ENCODE data around the gene ZFTA.
"Not testable (repeated sequence)": the region's sequence is repeated elsewhere in the genome, so short reads cannot be mapped to it uniquely, and the experiment has no call there.

Gene ZFTA

GRCh38 chr11:63783925-63784592 lies 15.5 kb upstream of the ZFTA start:
- POLR2A ChIA-PET, result no interaction called here
- DNase-seq (ENCODE audit: extremely low spot score), result no peak
- CTCF ChIA-PET, result no interaction called here
- TF ChIP-seq SUZ12 (IDR thresholded peaks at IDR 0.05), result no peak
- TF ChIP-seq ZNF384 (IDR thresholded peaks at IDR 0.05), result no peak
- TF ChIP-seq PKNOX1 (IDR thresholded peaks at IDR 0.05), result no peak
- no peak for TF ChIP-seq CTBP1 (IDR thresholded peaks at IDR 0.05; ENCODE audit: borderline replicate concordance)
- TF ChIP-seq ARNT (IDR thresholded peaks at IDR 0.05), result no peak
- TF ChIP-seq BHLHE40 (IDR thresholded peaks at IDR 0.05; ENCODE audit: borderline replicate concordance), result no peak
- TF ChIP-seq FOXK2 (IDR thresholded peaks at IDR 0.05), result no peak
- no peak for TF ChIP-seq FOXM1 (IDR thresholded peaks at IDR 0.05; ENCODE audit: borderline replicate concordance)
- no peak for TF ChIP-seq TARDBP (IDR thresholded peaks at IDR 0.05)

GRCh38 chr11:63782749-63783148 lies 14.2 kb upstream of the ZFTA start:
- TF ChIP-seq ZNF384 (IDR thresholded peaks at IDR 0.05), result no peak
- TF ChIP-seq LEF1 (IDR thresholded peaks at IDR 0.05; ENCODE audit: borderline replicate concordance), result no peak
- ChIA-PET POLR2A (interaction anchor here (1.0 kb wide), 1 partner anchor 14 kb away, joined by 3 read pairs; no protein-coding TSS in a partner anchor), CTCF (no interaction called here)
- DNase-seq (ENCODE audit: extremely low spot score), result no peak

- ChIA-PET CTCF (interaction anchor here (0.6 kb wide), 1 partner anchor 87 kb away, joined by 3 read pairs; no protein-coding TSS in a partner anchor), POLR2A (interaction anchor here (1.2 to 1.6 kb wide), 2 partner anchors 33 to 41 kb away, joined by 3 to 5 read pairs; no protein-coding TSS in a partner anchor)
- no peak for DNase-seq (ENCODE audit: extremely low spot score)
- TF ChIP-seq PKNOX1 (IDR thresholded peaks at IDR 0.05) (no peak), L3MBTL2 (conservative IDR thresholded peaks at IDR 0.05) (no peak), CTBP1 (IDR thresholded peaks at IDR 0.05; ENCODE audit: borderline replicate concordance) (no peak), ZNF384 (IDR thresholded peaks at IDR 0.05) (no peak), HDGF (IDR thresholded peaks at IDR 0.05; ENCODE audit: borderline replicate concordance) (no peak), FOXM1 (IDR thresholded peaks at IDR 0.05; ENCODE audit: borderline replicate concordance) (no peak), NFRKB (IDR thresholded peaks at IDR 0.05) (no peak), TARDBP (IDR thresholded peaks at IDR 0.05) (no peak), SUZ12 (IDR thresholded peaks at IDR 0.05) (no peak), SP1 (IDR thresholded peaks at IDR 0.05) (no peak), ARNT (IDR thresholded peaks at IDR 0.05) (no peak), BHLHE40 (IDR thresholded peaks at IDR 0.05; ENCODE audit: borderline replicate concordance) (no peak), FOXK2 (IDR thresholded peaks at IDR 0.05) (no peak)
These were observed 10.5 kb upstream of the ZFTA start for GRCh38 chr11:63779039-63779438.

- ChIA-PET POLR2A (no interaction called here), CTCF (no interaction called here)
- TF ChIP-seq TARDBP (IDR thresholded peaks at IDR 0.05) (no peak), FOXA1 (IDR thresholded peaks at IDR 0.05) (no peak), L3MBTL2 (conservative IDR thresholded peaks at IDR 0.05) (no peak)
- no peak for DNase-seq (ENCODE audit: extremely low spot score)
These were observed 6.6 kb upstream of the ZFTA start for GRCh38 chr11:63775191-63775590.

GRCh38 chr11:63771741-63772318 lies 3.3 kb upstream of the ZFTA start:
- not testable (repeated sequence) for DNase-seq (ENCODE audit: extremely low spot score)
- ChIA-PET CTCF (interaction anchor here (0.6 kb wide), 1 partner anchor 256 kb away, joined by 3 read pairs; no protein-coding TSS in a partner anchor), POLR2A (interaction anchor here (1.0 kb wide), 1 partner anchor 42 kb away, joined by 3 read pairs; no protein-coding TSS in a partner anchor)

- no peak for TF ChIP-seq ZNF384 (IDR thresholded peaks at IDR 0.05)
- TF ChIP-seq L3MBTL2 (conservative IDR thresholded peaks at IDR 0.05), result no peak
- TF ChIP-seq FOXA1 (IDR thresholded peaks at IDR 0.05), result no peak
- no peak for TF ChIP-seq BHLHE40 (IDR thresholded peaks at IDR 0.05; ENCODE audit: borderline replicate concordance)
- TF ChIP-seq CTBP1 (IDR thresholded peaks at IDR 0.05; ENCODE audit: borderline replicate concordance), result no peak
- TF ChIP-seq PKNOX1 (IDR thresholded peaks at IDR 0.05), result no peak
- no peak for TF ChIP-seq SUZ12 (IDR thresholded peaks at IDR 0.05)
- TF ChIP-seq HDGF (IDR thresholded peaks at IDR 0.05; ENCODE audit: borderline replicate concordance), result no peak
- TF ChIP-seq SP1 (IDR thresholded peaks at IDR 0.05), result no peak
- no peak for TF ChIP-seq TARDBP (IDR thresholded peaks at IDR 0.05)
- no peak for TF ChIP-seq LEF1 (IDR thresholded peaks at IDR 0.05; ENCODE audit: borderline replicate concordance)
- TF ChIP-seq FOXK2 (IDR thresholded peaks at IDR 0.05), result no peak
- no peak for TF ChIP-seq ELF4 (IDR thresholded peaks at IDR 0.05)
- no peak for TF ChIP-seq NFRKB (IDR thresholded peaks at IDR 0.05)
- no peak for TF ChIP-seq FOXM1 (IDR thresholded peaks at IDR 0.05; ENCODE audit: borderline replicate concordance)
- no peak for TF ChIP-seq ARNT (IDR thresholded peaks at IDR 0.05)
- no peak for DNase-seq (ENCODE audit: extremely low spot score)
- CTCF ChIA-PET, result no interaction called here
- POLR2A ChIA-PET, result no interaction called here
These were observed 2.2 kb upstream of the ZFTA start for GRCh38 chr11:63770763-63771162.

All from HEK293T (cell line).